SU-DHL-6 (cell line): ENCODE results near the gene ADIRF.

Experiments
- H2AFZ ChIP-seq: fragments of 200-600 bp; sonication (generic); 2 replicates; pipeline ENCODE4 v1.6.1; 2014; ENCODE audit warnings: low read depth, mild to moderate bottlenecking, moderate library complexity, mixed read lengths, antibody characterized with exemption, low read length; ENCODE audit not compliant: severe bottlenecking
- H3F3A ChIP-seq: fragments of 200-600 bp; shearing (Covaris generic); 2 replicates; pipeline ENCODE4 v1.6.0; 2016; ENCODE audit warnings: antibody characterized with exemption, mild to moderate bottlenecking; ENCODE audit not compliant: insufficient read depth
- H3K27ac ChIP-seq: fragments of 200-600 bp; sonication (generic); 2 replicates; pipeline ENCODE4 v1.5.1; 2016; ENCODE audit warnings: low read depth, mild to moderate bottlenecking, low read length, moderate library complexity, mixed read lengths
- H3K27me3 ChIP-seq: fragments of 200-600 bp; sonication (generic), shearing (Covaris generic); 2 replicates; pipeline ENCODE4 v1.6.0; 2014; ENCODE audit warnings: mild to moderate bottlenecking, low read length
- H3K36me3 ChIP-seq: fragments of 200-600 bp; sonication (generic); 2 replicates; pipeline ENCODE4 v1.6.1; 2014; ENCODE audit warnings: mild to moderate bottlenecking, low read length, mixed read lengths
- H3K4me2 ChIP-seq: fragments of 300-600, 200-600 bp; shearing (Covaris generic), sonication (generic); 2 replicates; pipeline ENCODE4 v1.6.0; 2014; ENCODE audit warnings: low read length, low read depth, mild to moderate bottlenecking; ENCODE audit not compliant: poor library complexity, severe bottlenecking
- H3K4me3 ChIP-seq: fragments of 200-600 bp; sonication (generic); 2 replicates; pipeline ENCODE4 v1.5.1; 2014; ENCODE audit warnings: antibody characterized with exemption, low read length, mild to moderate bottlenecking, mixed read lengths; ENCODE audit not compliant: insufficient read depth, poor library complexity, severe bottlenecking
- H3K79me2 ChIP-seq: fragments of 200-600 bp; sonication (generic); 2 replicates; pipeline ENCODE4 v1.6.1; 2014; ENCODE audit warnings: mild to moderate bottlenecking, low read length, moderate library complexity; ENCODE audit not compliant: insufficient read depth
- H3K9ac ChIP-seq: fragments of 200-600 bp; sonication (generic); 2 replicates; pipeline ENCODE4 v1.7.0; 2014; ENCODE audit warnings: mild to moderate bottlenecking, low read length
- H3K9me2 ChIP-seq: fragments of 200-600 bp; sonication (generic); replicated peaks from 2 replicates; pipeline ENCODE4 v1.6.1; 2014; ENCODE audit warnings: low read length; ENCODE audit not compliant: insufficient read depth
- H3K9me3 ChIP-seq: fragments of 200-600 bp; sonication (generic); 2 replicates; pipeline ENCODE4 v1.6.1; 2014; ENCODE audit warnings: low read length, mixed read lengths; ENCODE audit not compliant: insufficient read depth
- H4K20me1 ChIP-seq: fragments of 200-600 bp; sonication (generic); 2 replicates; pipeline ENCODE4 v1.6.1; 2014; ENCODE audit warnings: low read depth, mild to moderate bottlenecking, antibody characterized with exemption, low read length, moderate library complexity, mixed read lengths
- EZH2phosphoT487 ChIP-seq: fragments of 200-600 bp; sonication (generic), shearing (Covaris generic); conservative IDR thresholded peaks from 2 replicates; pipeline ENCODE4 v1.6.1; 2018; ENCODE audit warnings: mild to moderate bottlenecking, antibody characterized with exemption, low read length, moderate library complexity, mixed read lengths
- TF ChIP-seq, protein P1 (sequence below): fragments of 200-600 bp; sonication (generic); IDR thresholded peaks from one replicate; pipeline ENCODE4 v1.5.1; 2017; ENCODE audit warnings: antibody characterized with exemption, mild to moderate bottlenecking, low read length, moderate library complexity; ENCODE audit not compliant: insufficient read depth, poor library complexity, severe bottlenecking

The ADIRF gene

DNA sequence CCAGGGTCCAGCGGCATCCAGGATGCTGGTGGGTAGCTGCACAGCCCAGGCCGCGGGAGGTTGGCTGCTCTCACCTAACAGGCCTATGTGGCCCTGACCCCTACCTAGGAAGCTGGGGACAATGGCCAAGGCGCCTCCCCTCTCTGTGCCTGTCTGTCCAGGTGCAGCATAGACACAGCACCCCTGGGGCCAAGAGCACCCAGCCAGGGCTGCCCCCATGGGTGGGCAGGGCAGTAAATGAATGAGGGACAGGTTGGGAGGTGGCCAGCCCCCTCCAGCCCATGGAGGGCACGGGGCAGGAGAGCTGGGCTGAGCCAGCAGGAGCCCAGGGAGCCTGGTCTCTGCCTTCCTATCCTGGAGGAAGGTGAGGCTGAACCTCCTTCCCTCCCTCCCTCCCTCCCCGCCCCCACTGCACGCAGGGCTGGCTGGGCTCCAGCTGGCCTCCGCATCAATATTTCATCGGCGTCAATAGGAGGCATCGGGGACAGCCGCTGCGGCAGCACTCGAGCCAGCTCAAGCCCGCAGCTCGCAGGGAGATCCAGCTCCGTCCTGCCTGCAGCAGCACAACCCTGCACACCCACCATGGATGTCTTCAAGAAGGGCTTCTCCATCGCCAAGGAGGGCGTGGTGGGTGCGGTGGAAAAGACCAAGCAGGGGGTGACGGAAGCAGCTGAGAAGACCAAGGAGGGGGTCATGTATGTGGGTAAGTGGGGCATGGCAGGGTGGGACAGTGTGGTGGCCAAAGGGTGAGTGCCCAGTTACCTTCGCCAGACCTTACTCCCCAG lies 10.0 kb upstream of the ADIRF start, which contains the start of gene SNCG:
TSS of gene SNCG (plus strand) at position 484 of the 785 bp plus-strand sequence. CDS start at position 583, 99 bp downstream.
- Histone ChIP-seq H3K4me2 (no peak within 1 kb of the TSS), H3K27me3 (no peaks in the 10 kb centered on the region), H3K4me3 (no peak within 1 kb of the TSS), H3K27ac (no peak within 1 kb of the TSS), H4K20me1 (no peaks in the 10 kb centered on the region), H3F3A (no peaks in the 10 kb centered on the region), H2AFZ (no peak within 1 kb of the TSS), H3K36me3 (no peaks in the 10 kb centered on the region), H3K9me3 (no peaks in the 10 kb centered on the region), H3K9me2 (no peaks in the 10 kb centered on the region), H3K9ac (no peak within 1 kb of the TSS), H3K79me2 (no peaks in the 10 kb centered on the region)
- TF ChIP-seq, protein P1, sequence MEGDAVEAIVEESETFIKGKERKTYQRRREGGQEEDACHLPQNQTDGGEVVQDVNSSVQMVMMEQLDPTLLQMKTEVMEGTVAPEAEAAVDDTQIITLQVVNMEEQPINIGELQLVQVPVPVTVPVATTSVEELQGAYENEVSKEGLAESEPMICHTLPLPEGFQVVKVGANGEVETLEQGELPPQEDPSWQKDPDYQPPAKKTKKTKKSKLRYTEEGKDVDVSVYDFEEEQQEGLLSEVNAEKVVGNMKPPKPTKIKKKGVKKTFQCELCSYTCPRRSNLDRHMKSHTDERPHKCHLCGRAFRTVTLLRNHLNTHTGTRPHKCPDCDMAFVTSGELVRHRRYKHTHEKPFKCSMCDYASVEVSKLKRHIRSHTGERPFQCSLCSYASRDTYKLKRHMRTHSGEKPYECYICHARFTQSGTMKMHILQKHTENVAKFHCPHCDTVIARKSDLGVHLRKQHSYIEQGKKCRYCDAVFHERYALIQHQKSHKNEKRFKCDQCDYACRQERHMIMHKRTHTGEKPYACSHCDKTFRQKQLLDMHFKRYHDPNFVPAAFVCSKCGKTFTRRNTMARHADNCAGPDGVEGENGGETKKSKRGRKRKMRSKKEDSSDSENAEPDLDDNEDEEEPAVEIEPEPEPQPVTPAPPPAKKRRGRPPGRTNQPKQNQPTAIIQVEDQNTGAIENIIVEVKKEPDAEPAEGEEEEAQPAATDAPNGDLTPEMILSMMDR, result no peak

DNA sequence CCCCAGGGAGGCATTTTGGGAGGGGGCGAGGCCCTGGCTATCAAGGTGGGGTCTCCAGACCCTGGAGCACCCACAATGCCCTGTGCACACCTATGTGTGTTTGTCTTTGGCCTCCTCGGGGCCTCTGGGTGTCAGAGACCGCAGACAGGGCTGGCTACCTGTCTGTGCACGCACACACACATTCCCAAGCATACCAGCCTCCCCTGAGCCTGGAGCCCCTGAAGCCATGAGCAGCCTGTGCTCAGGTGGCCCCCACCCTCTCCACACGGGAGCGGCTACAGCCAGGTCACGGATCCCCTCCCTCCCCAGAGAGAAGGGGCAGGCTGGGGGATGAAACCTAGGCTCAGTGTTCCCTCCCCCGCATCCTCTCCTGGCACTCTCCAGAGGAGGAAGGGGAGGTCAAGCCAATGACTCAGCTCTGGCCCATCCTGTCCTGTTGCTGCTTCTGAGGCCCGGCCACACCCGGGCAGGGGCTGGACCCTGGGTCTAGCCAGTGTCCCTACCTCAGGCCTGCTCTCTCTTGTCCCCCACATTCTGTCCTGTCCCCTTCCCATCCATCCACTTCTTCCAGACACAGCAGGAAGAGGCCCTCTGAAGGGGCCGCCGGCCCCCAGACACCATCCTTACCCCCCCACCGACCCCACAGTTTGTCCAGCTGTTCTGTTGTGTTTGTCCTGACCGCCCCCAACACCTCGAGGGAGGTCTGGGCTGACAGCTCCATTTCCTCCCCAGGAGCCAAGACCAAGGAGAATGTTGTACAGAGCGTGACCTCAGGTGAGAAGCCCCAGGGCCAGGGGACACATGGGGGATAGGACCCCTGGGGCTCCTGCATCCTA lies 9.2 kb upstream of the ADIRF start:
- no peak overlapping the region for H3K4me3 ChIP-seq
- H3K27me3 ChIP-seq, result no peaks in the 10 kb centered on the region
- no peak overlapping the region for H3K27ac ChIP-seq
- H3K9me3 ChIP-seq, result no peaks in the 10 kb centered on the region
- H3K9ac ChIP-seq, result no peak overlapping the region
- no peaks in the 10 kb centered on the region for H4K20me1 ChIP-seq
- no peaks in the 10 kb centered on the region for H3F3A ChIP-seq
- no peak overlapping the region for H2AFZ ChIP-seq
- no peak overlapping the region for H3K4me2 ChIP-seq
- no peaks in the 10 kb centered on the region for H3K79me2 ChIP-seq
- H3K9me2 ChIP-seq, result no peaks in the 10 kb centered on the region
- no peak for TF ChIP-seq EZH2phosphoT487
- TF ChIP-seq, protein P1, result no peak
- H3K36me3 ChIP-seq, result no peaks in the 10 kb centered on the region

GRCh38 chr10:86959737-86960002 lies 8.6 kb upstream of the ADIRF start:
- no peaks in the 10 kb centered on the region for H3K27me3 ChIP-seq
- H3K27ac ChIP-seq, result no peak overlapping the region
- no peak overlapping the region for H3K4me3 ChIP-seq
- H4K20me1 ChIP-seq, result no peaks in the 10 kb centered on the region
- TF ChIP-seq, protein P1, result no peak
- TF ChIP-seq EZH2phosphoT487, result no peak
- no peaks in the 10 kb centered on the region for H3F3A ChIP-seq
- H3K9me3 ChIP-seq, result no peaks in the 10 kb centered on the region
- H3K9me2 ChIP-seq, result no peaks in the 10 kb centered on the region
- H3K4me2 ChIP-seq, result no peak overlapping the region
- no peak overlapping the region for H3K9ac ChIP-seq
- H2AFZ ChIP-seq, result no peak overlapping the region
- no peaks in the 10 kb centered on the region for H3K79me2 ChIP-seq
- H3K36me3 ChIP-seq, result no peaks in the 10 kb centered on the region
